HepG2 (cell line): Measurements from ENCODE around the gene TMEM59. TPM values are rescaled to one million over a fixed set of nuclear protein-coding genes. Genes with fewer than 3 reads are reported as not detected.

ENCODE experiments used
- HIVEP1 ChIP-seq: sonication (generic); formaldehyde crosslinking; IDR thresholded peaks from 2 replicates; pipeline ENCODE4 v1.4.0; 2020; ENCODE audit warnings: mild to moderate bottlenecking, missing genetic modification reagents
- HMG20A ChIP-seq: IDR thresholded peaks from 2 replicates; pipeline ENCODE4 v1.6.1; 2016; ENCODE audit warnings: borderline replicate concordance
- HNRNPK ChIP-seq: fragments of 200-400 bp; formaldehyde crosslinking; IDR thresholded peaks from 2 replicates; pipeline ENCODE4 v1.6.1; 2018; ENCODE audit warnings: low read length, low read depth, moderate library complexity, mild to moderate bottlenecking; ENCODE audit not compliant: poor library complexity, severe bottlenecking
- HOMEZ ChIP-seq: IDR thresholded peaks from 2 replicates; pipeline ENCODE4 v1.6.1; 2016; ENCODE audit warnings: low read depth
- MAZ ChIP-seq, 2 experiments: sonication (generic) in 1 of 2; formaldehyde crosslinking in 1 of 2; IDR thresholded peaks; 2 replicates each; pipeline versions ENCODE4 v1.5.0 to v1.6.1; 2012 to 2020; ENCODE audit warnings: low read depth in 2 of 2, mild to moderate bottlenecking in 2 of 2, borderline replicate concordance in 1 of 2, improper control_type of control experiment in 1 of 2, low read length in 1 of 2, missing genetic modification reagents in 1 of 2, moderate library complexity in 1 of 2
- PHF21A ChIP-seq: sonication (generic); formaldehyde crosslinking; IDR thresholded peaks from 2 replicates; pipeline ENCODE4 v1.5.0; 2020; ENCODE audit warnings: mild to moderate bottlenecking, missing genetic modification reagents
- RFXANK ChIP-seq: IDR thresholded peaks from 2 replicates; pipeline ENCODE4 v1.6.1; 2016
- RNF2 ChIP-seq: fragments of 450-650 bp; conservative IDR thresholded peaks from 2 replicates; pipeline ENCODE4 v1.6.1; 2016; ENCODE audit warnings: low read depth
- STAT5B ChIP-seq: sonication (generic); formaldehyde crosslinking; IDR thresholded peaks from 2 replicates; pipeline ENCODE4 v1.4.0; 2020; ENCODE audit warnings: missing genetic modification reagents
- TCF7L2 ChIP-seq: IDR thresholded peaks from 2 replicates; pipeline ENCODE4 v1.6.1; 2011; ENCODE audit warnings: mild to moderate bottlenecking, low read depth, low read length, moderate library complexity
- TRIM24 ChIP-seq: sonication (generic); formaldehyde crosslinking; IDR thresholded peaks from 2 replicates; pipeline ENCODE4 v1.8.0; 2022; ENCODE audit warnings: mild to moderate bottlenecking, missing genetic modification reagents
- ZBTB10 ChIP-seq: sonication (generic); formaldehyde crosslinking; IDR thresholded peaks from 2 replicates; pipeline ENCODE4 v1.4.0; 2020; ENCODE audit warnings: missing genetic modification reagents, borderline replicate concordance
- ZNF563 ChIP-seq: sonication (generic); formaldehyde crosslinking; IDR thresholded peaks from 2 replicates; pipeline ENCODE4 v1.8.0; 2022; ENCODE audit warnings: mild to moderate bottlenecking, moderate library complexity, missing genetic modification reagents
- ZNF589 ChIP-seq: sonication (generic); formaldehyde crosslinking; conservative IDR thresholded peaks from 2 replicates; pipeline ENCODE4 v1.8.0; 2022; ENCODE audit warnings: mild to moderate bottlenecking, moderate library complexity, missing genetic modification reagents
- ZNF773 ChIP-seq: sonication (generic); formaldehyde crosslinking; IDR thresholded peaks from 2 replicates; pipeline ENCODE4 v1.4.0; 2020; ENCODE audit warnings: missing genetic modification reagents, borderline replicate concordance
- polyA plus RNA-seq, 8 experiments: library from polyadenylated mRNA; depleted of rRNA in 3 of 8; stranded (reverse) in 7 of 8; unstranded in 1 of 8; fragments of >200 nt; fragmentation: Illumina TruSeq in 4 of 8; extraction: Trizol in 4 of 8; gene quantifications; 2 replicates each; pipeline versions ENCODE4 v1.2.1 to v1.2.3, GENCODE V29; 2011 to 2016; ENCODE audit warnings: low read depth in 4 of 8, missing spikeins in 1 of 8, mixed read lengths in 1 of 8; ENCODE audit not compliant: insufficient read depth in 1 of 8
- total RNA-seq, 5 experiments: library from RNA; depleted of rRNA; stranded (reverse); fragments of >200 nt; fragmentation: Illumina TruSeq; extraction: Trizol; gene quantifications; 2 replicates each; pipeline ENCODE4 v1.2.3, GENCODE V29; 2016; ENCODE audit warnings: low read depth in 1 of 5
- TF ChIP-seq, protein P1 (sequence below): sonication (generic); formaldehyde crosslinking; IDR thresholded peaks from 2 replicates; pipeline ENCODE4 v1.4.0; 2020; ENCODE audit warnings: missing genetic modification reagents
- TF ChIP-seq, protein P2 (sequence below): sonication (generic); formaldehyde crosslinking; IDR thresholded peaks from 2 replicates; pipeline ENCODE4 v1.8.1; 2022; ENCODE audit warnings: low read depth, mild to moderate bottlenecking, missing genetic modification reagents
- TF ChIP-seq, protein P3 (sequence below): sonication (generic); formaldehyde crosslinking; IDR thresholded peaks from 2 replicates; pipeline ENCODE4 v1.5.0; 2020; ENCODE audit warnings: missing genetic modification reagents, mild to moderate bottlenecking, borderline replicate concordance

Gene TMEM59
- total and polyA plus RNA-seq, 2 of the 13 experiments (the other 11 are each of a cell fraction or from before 2014, with no cell fraction given) = 147 to 363 TPM

DNA sequence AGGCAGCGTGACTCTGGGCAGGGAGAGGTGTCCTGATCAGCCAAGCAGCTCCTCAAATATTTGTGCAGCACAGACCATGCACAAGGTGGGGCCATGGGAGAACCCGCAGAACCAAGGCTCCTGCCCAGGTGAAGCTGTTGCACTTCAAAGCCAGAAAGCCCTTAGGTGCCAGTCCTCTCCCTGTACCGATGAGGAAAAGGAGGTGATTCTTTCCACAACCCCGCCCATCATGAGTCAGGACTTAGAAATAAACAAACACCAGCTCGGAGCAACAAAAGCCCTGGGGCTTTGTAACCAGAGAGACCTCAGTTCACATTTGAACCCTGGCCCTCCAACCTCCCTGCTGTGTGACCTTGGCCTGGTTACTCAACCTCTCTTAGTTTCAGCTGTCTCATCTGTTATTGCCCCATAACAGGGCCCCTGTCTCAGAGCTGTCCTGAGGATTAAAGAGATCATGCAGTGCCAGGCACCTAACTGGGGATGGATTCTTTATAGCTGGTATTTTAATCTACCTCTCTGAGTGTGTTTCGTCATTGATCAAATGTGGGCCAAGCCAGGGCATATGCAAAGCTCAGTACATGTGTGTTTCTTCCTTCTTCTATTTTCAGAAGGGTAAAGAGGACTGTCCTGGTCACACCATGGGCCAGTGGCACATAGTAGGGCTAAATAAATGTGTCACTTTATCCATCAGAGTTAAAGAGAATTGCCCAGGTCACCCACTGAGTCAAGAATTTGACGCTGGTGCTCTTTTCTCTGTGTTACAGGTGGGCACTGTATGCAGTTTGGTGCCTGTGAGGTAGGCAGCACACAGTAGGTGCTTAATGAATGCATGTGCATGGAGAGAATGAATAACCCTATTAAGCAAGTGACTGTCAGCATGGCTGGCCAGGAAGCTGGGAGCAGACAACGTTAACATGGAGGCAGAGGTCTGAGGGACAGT lies 36.4 kb downstream of the TMEM59 start (continued):
- TF ChIP-seq HOMEZ = peak; percentile 68; the same call in 1 of the 2 replicates
- no peak for TF ChIP-seq HIVEP1 (CRISPR knock-in tag)
- no peak; the same call in 1 of the 2 replicates for TF ChIP-seq MAZ (IDR thresholded peaks at IDR 0.05; ENCODE audit: borderline replicate concordance, low read depth, low read length)
- TF ChIP-seq MAZ (CRISPR knock-in tag; IDR thresholded peaks at IDR 0.05; ENCODE audit: low read depth) = peak; percentile 35; the same call in 1 of the 2 replicates
- no peak; the same call in 1 of the 2 replicates for TF ChIP-seq ZNF563 (CRISPR knock-in tag)
- peak; percentile 77; the same call in 1 of the 2 replicates for TF ChIP-seq HMG20A
- peak; percentile 74; the same call in 1 of the 2 replicates for TF ChIP-seq PHF21A (CRISPR knock-in tag)
- no peak for TF ChIP-seq RNF2
- no peak for TF ChIP-seq ZNF773
- TF ChIP-seq ZNF589 = no peak
- no peak for TF ChIP-seq STAT5B (CRISPR knock-in tag)
- no peak for TF ChIP-seq TRIM24 (CRISPR knock-in tag)
- TF ChIP-seq, protein P1, sequence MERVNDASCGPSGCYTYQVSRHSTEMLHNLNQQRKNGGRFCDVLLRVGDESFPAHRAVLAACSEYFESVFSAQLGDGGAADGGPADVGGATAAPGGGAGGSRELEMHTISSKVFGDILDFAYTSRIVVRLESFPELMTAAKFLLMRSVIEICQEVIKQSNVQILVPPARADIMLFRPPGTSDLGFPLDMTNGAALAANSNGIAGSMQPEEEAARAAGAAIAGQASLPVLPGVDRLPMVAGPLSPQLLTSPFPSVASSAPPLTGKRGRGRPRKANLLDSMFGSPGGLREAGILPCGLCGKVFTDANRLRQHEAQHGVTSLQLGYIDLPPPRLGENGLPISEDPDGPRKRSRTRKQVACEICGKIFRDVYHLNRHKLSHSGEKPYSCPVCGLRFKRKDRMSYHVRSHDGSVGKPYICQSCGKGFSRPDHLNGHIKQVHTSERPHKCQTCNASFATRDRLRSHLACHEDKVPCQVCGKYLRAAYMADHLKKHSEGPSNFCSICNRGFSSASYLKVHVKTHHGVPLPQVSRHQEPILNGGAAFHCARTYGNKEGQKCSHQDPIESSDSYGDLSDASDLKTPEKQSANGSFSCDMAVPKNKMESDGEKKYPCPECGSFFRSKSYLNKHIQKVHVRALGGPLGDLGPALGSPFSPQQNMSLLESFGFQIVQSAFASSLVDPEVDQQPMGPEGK = peak; percentile 58; the same call in 1 of the 2 replicates
- TF ChIP-seq TCF7L2 = peak; percentile 64
- no peak for TF ChIP-seq ZBTB10 (CRISPR knock-in tag)
- 0 out of 2 replicates have a peak, but pooled peaks have one; percentile 15 for TF ChIP-seq RFXANK
- TF ChIP-seq HNRNPK = no peak
- TF ChIP-seq, protein P2, sequence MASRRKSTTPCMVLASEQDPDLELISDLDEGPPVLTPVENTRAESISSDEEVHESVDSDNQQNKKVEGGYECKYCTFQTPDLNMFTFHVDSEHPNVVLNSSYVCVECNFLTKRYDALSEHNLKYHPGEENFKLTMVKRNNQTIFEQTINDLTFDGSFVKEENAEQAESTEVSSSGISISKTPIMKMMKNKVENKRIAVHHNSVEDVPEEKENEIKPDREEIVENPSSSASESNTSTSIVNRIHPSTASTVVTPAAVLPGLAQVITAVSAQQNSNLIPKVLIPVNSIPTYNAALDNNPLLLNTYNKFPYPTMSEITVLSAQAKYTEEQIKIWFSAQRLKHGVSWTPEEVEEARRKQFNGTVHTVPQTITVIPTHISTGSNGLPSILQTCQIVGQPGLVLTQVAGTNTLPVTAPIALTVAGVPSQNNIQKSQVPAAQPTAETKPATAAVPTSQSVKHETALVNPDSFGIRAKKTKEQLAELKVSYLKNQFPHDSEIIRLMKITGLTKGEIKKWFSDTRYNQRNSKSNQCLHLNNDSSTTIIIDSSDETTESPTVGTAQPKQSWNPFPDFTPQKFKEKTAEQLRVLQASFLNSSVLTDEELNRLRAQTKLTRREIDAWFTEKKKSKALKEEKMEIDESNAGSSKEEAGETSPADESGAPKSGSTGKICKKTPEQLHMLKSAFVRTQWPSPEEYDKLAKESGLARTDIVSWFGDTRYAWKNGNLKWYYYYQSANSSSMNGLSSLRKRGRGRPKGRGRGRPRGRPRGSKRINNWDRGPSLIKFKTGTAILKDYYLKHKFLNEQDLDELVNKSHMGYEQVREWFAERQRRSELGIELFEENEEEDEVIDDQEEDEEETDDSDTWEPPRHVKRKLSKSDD (CRISPR knock-in tag) = no peak
- TF ChIP-seq, protein P3, sequence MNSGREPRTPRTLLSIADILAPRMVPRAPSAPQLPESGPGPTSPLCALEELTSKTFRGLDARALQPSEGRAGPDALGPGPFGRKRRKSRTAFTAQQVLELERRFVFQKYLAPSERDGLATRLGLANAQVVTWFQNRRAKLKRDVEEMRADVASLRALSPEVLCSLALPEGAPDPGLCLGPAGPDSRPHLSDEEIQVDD = no peak
